Fibroblast of lung (primary cell): ENCODE measurements around the gene SLC24A3.

Source experiments
- CTCF ChIP-seq, 2 donors: IDR thresholded peaks in 1 of 2; conservative IDR thresholded peaks in 1 of 2; 1 replicate in 1 of 2; 2 replicates in 1 of 2; pipeline ENCODE4 v1.5.1; 2011 to 2012; ENCODE audit warnings: low read length in 2 of 2, control low read depth in 1 of 2, inconsistent platforms in 1 of 2, low read depth in 1 of 2, mild to moderate bottlenecking in 1 of 2
- EZH2 ChIP-seq: IDR thresholded peaks from 2 replicates; pipeline ENCODE4 v1.5.1; 2012; ENCODE audit warnings: low read length, control low read depth, mild to moderate bottlenecking; ENCODE audit errors: missing control alignments

GRCh38 chr20:19511931-19512330 lies 299.5 kb downstream of the SLC24A3 start:
- TF ChIP-seq CTCF (conservative IDR thresholded peaks at IDR 0.05 in 1 of 2, IDR thresholded peaks at IDR 0.05 in 1 of 2; ENCODE audit: low read depth in 1 of 2, low read length in 2 of 2) = no peak
- TF ChIP-seq EZH2 = no peak
